HG03565 (cell line): ENCODE data around the gene RBP5.

Experiments used
- ATAC-seq: cut with Tn5 transposase; IDR thresholded peaks from one replicate; pipeline ENCODE4 v1.9.1; 2021; ENCODE audit warnings: mild to moderate bottlenecking, moderate library complexity; ENCODE audit not compliant: unreplicated experiment

The RBP5 gene

GRCh38 chr12:7102582-7102981, 26.1 kb downstream of the RBP5 start:
- no peak for ATAC-seq

DNA sequence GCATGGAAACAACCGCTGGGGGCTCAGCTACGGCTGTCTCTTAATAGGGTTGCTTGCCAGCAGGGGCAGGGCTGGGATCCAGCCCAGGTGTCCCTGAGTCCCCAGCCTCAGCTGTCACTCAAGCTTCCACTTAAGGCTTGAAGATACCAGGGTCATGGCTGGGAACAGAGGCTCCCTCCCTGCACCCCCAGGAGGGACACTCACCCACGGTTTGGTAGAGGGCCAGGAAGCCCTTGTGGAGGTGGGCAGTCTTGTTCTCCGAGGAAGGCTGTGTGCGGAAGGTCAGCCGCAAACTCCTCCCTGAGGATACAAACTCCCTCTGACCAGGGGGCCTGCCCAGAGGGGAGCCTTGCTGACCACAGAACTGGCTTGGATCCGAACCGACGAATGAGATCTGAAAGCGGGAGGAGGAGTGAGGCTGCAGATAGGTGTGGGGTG, 27.0 kb downstream of the RBP5 start:
- ATAC-seq = no peak

DNA sequence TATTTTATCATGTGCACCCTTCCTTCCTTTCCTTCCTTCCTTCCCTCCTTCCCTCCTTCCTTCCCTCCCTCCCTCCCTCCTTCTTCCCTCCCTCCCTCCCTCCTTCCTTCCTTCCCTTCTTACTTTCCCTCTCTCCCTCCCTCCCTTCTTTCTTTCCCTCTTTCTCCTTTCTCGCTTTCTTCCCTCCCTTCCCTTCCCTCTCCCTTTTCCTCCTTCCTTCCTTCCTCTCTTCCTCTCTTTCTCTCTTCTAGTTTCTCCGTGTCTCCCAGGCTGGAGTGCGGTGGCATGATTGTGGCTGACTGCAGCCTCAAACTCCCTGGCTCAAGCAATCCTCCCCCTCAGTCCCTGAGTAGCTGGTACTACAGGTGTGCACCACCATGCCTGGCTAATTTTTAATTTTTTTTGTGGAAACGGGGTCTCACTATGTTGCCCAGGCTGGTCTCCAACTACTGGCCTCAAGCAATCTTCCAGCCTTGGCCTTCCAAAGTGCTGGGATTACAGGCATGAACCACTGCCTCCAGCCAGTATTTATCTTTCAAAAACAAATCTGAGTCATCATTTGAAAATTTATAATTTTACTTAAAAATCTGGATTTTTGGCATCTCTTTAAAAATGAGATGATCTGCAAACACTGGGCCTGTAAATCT, 27.5 kb downstream of the RBP5 start:
- ATAC-seq = no peak

GRCh38 chr12:7100239-7100638, 28.4 kb downstream of the RBP5 start:
- no peak for ATAC-seq

- no peak for ATAC-seq
Measured at GRCh38 chr12:7099290-7099996, 29.2 kb downstream of the RBP5 start.

GRCh38 chr12:7096979-7097378, 31.7 kb downstream of the RBP5 start:
- no peak for ATAC-seq

- no peak for ATAC-seq
Measured at GRCh38 chr12:7096006-7096932, 32.4 kb downstream of the RBP5 start.

DNA sequence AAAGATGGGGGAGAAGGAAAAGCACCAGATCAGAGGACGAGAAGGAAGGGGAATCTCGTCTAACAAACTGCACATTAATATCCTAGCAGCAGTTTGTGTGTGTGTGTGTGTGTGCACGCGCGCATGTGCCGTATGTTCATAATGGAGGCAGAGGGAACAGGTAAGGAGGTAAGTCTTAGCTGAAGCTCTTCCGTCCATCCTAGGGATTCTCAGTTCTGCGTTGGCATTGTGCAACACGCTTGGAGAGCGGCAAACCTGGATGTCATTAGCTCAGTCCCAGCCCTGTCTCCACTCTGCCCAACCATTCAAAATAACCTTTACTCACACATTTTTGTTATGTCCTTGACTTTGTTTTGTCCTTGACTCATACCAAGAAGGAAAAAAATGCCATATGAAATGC, 34.8 kb downstream of the RBP5 start:
- ATAC-seq = no peak

DNA sequence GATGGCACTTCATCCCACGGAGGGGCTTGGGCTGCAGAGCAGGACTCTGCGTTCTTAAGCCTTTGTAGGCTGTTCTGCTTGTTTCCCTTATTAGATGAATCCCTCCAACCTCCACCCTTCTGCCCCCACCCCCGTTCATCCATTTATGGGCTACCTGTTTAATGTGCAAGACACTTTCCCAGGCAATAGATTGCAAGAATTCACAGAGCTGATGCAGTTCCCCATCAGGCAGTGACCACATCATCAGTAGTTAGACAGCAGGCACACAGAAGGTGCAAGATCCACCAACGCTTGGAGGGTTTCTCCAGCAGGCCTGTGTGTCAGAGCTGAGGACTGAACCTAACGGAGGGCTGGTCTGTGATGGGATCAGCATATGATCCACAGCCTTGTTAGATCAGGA, 35.2 kb downstream of the RBP5 start:
- no peak for ATAC-seq

DNA sequence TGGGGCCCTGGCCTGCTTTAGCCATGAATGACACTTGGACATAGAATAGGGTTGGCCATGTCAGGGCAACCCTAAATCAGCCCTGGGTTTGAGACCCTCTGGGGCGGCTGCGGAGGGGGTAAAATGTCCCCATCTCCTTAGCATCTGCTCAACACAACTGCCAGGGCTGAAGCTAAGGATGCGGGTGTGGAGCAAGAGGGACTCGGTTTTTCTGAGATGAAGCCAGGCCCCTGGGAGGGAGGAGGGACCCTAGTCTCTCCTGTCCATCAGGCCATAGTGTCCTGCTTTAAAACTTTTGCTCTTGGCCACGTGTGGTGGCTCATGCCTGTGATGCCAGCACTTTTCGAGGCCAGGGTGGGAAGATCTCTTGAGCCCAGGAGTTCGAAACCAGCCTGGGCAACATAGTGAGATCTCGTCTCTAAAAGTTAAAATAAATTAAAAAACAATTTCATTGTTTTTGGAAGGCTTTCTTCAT, 35.7 kb downstream of the RBP5 start:
- ATAC-seq = no peak

DNA sequence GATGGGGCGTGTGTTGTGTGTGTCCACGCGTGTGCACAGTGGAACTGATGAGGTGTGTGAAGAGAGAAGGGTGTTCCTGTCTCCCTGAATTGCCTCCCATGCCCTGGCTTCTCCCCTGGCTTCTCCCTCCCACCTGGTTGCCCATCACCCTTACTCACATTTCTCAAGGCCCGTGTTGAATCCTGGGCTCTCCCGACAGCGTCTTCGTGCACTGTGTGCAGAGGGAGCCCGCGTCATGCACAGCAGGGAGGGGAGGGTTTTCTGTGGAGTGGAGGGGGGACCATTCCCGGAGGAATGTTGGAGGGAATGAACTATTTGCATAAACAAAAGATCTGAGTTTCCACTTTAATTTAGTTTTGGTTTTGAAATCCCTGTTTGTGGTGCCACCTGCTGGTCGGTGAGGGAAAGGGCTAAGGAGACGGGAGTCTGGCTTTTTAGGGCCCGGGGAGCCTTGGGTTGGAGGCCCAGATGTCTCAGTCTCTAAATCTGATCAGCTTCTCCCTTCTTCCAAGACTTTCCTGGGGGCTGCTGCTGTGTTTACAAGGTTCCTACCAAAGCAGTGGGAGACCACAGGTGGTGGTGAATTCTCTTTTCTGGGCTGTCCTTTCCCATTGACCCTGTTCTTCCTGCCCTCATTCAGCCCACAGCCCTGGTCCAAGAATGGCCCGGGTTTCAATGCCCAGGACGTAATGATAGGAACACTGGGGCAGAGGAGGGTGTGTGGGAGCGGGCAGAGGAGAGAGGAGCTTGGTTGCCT, 36.3 kb downstream of the RBP5 start, which contains the start of gene C1R:
C1R (minus strand) TSS at position 217 of the 757 bp plus-strand sequence; CDS start at position 160, 57 bp downstream.
- no peak for ATAC-seq

GRCh38 chr12:7091660-7092228, 36.9 kb downstream of the RBP5 start:
- ATAC-seq = no peak

GRCh38 chr12:7091171-7091570, 37.5 kb downstream of the RBP5 start:
- ATAC-seq = no peak

GRCh38 chr12:7090222-7090998, 38.3 kb downstream of the RBP5 start:
- no peak for ATAC-seq

- no peak for ATAC-seq
Measured at GRCh38 chr12:7089196-7089871, 39.4 kb downstream of the RBP5 start.

DNA sequence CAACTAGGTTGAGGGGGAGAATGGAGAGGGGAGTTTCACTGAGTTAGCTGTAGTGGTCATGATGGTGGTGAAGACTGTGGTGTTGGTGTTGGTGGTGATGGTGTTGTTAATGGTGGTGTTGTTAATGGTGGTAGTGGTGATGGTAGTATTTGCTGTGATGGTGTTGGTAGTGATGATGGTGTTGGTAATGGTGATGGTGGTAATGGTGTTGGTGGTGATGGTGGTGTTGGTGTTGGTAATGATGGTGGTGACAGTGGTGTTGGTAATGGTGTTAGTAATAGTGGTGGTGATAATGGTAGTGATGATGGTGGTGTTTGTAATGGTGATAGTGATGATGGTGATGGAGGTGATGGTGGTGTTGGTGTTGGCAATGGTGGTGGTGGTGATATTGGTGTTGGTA, 45.6 kb downstream of the RBP5 start:
- ATAC-seq = no peak

- ATAC-seq = no peak
Measured at GRCh38 chr12:7081037-7081436, 47.7 kb downstream of the RBP5 start.

DNA sequence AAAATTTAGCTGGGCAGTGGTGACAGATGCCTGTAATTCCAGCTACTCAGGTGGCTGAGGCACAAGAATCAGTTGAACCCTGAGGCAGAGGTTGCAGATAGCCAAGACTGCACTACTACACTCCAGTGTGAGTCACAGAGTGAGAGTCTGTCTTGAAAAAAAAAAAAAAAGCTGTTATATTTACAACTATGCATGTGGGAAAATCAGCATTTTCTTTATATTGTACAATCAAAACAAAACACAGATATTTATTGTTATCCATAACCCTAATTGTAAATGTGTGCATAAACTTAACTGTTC, 48.9 kb downstream of the RBP5 start:
- no peak for ATAC-seq

DNA sequence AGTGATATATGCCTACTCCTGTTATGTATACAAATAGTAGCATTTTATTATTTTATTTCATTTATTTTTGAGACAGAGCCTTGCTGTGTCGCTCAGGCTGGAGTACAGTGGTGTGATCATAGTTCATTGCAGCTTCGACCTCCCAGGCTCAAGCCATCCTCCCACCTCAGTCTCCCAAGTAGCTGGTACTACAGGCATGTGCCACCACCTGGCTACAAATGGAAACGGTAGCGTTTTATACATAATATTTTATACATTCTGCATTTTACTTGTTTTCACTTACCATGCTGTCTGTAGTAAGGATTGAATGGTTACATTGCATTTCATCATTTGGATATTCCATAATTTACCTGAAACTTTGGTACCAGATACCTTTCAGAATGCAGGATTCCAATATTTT, 50.5 kb downstream of the RBP5 start:
- ATAC-seq = no peak
